Measurements from ENCODE around the gene DOK4. TPM values are rescaled to one million over a fixed set of nuclear protein-coding genes. Genes with fewer than 3 reads are reported as not detected.

DOK4 gene
- total RNA-seq, 1 experiment from 2014 or later, result 27.4 TPM

DNA sequence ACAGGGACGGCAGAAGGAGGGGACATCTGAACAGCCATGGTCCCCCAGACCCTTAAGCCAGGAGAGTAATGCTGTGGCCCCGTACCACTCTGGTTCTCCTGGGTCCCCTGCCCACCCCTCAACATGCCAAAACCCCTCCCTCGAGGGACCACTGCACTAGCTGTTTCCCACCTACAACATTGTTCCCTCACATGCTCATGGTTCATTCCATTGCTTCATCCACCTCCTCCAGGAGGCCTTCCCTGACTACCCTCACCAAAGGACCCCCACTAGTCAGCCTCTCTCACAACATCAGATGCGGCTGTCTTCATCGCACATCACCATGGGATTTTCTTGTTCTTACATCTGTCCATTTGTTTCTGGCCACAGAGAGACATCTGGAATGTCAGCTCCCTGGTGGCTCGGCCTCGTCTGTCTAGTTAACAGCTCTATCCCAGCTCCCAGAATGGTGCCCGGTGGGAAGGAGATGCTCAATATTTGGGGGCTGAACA, 1.7 kb downstream of the DOK4 start:
- Histone ChIP-seq H3K4me1 (replicated peaks; ENCODE audit: insufficient read depth) (no peaks in the 10 kb centered on the region), H3K4me3 (no peak overlapping the region), H3K79me2 (ENCODE audit: low read depth) (no peaks in the 10 kb centered on the region), H3K36me3 (ENCODE audit: low read depth) (no peaks in the 10 kb centered on the region), H4K20me1 (ENCODE audit: insufficient read depth) (no peaks in the 10 kb centered on the region), H3K27me3 (ENCODE audit: insufficient read depth, low read depth) (no peaks in the 10 kb centered on the region), H3K9me3 (ENCODE audit: insufficient read depth, low read depth) (no peaks in the 10 kb centered on the region), H3K9me2 (ENCODE audit: insufficient read depth) (no peaks in the 10 kb centered on the region), H3F3A (ENCODE audit: insufficient read depth, low read depth) (no peaks in the 10 kb centered on the region), H2AFZ (no peak overlapping the region), H3K4me2 (no peak overlapping the region), H3K27ac (no peak overlapping the region)
- TF ChIP-seq EZH2 (IDR thresholded peaks at IDR 0.05; ENCODE audit: low read depth), result no peak
- no peak for DNase-seq
- CTCF ChIA-PET, result no interaction called here
- intact Hi-C loops (cut with micrococcal nuclease; ENCODE audit: unreplicated experiment), result no loop called here
- POLR2A ChIA-PET (ENCODE audit: unreplicated experiment), result no interaction called here
- no TSS peak for BruUV-seq (replicated peaks)

DNA sequence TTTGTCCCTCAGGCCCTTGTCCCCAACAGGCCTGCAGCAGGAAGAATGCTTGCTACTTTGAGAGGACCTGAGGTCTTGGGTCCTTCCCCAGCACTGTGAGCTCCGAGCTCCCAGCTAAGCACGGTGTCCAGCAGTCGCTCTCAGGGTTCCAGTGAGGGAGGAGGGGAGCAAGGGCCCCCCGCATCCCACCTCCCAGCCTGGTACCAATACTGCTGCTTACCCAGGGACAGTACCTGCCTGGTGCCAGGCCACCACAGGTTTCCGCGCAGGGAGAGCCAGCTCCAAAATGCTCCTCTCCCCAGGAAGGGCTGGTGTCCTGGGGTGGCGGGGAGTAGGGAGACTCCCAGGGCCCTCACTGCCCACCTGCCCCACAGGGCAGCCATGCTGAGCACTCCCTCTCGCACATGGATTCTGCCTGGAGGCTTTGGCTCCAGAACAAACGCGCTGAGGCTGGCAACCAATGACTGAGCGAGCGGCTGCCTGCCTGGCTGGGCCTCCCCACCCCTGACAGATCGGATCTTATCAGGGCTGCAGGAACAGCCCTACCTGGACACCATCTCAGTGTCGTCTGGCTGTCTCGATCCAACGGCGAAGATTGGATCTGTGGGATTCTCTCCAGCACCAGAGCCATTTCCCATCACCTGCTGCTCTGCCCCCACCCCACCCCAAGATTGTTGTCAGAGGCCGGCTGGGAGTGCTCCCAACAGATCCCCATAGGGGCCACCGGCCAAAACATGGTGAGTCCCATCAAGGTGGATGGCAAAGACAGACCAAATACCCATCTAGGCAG, 2.4 kb downstream of the DOK4 start:
- no peak overlapping the region for H3K4me3 ChIP-seq
- H3K36me3 ChIP-seq (ENCODE audit: low read depth), result no peaks in the 10 kb centered on the region
- no peak overlapping the region for H3K27ac ChIP-seq
- no peaks in the 10 kb centered on the region for H4K20me1 ChIP-seq (ENCODE audit: insufficient read depth)
- no TSS peak for BruUV-seq (replicated peaks)
- CTCF ChIA-PET, result no interaction called here
- no peaks in the 10 kb centered on the region for H3F3A ChIP-seq (ENCODE audit: insufficient read depth, low read depth)
- intact Hi-C loops (cut with micrococcal nuclease; ENCODE audit: unreplicated experiment), result no loop called here
- H2AFZ ChIP-seq, result no peak overlapping the region
- H3K4me2 ChIP-seq, result no peak overlapping the region
- no peaks in the 10 kb centered on the region for H3K9me3 ChIP-seq (ENCODE audit: insufficient read depth, low read depth)
- H3K9me2 ChIP-seq (ENCODE audit: insufficient read depth), result no peaks in the 10 kb centered on the region
- DNase-seq, result no peak
- TF ChIP-seq CTCF (conservative IDR thresholded peaks at IDR 0.05) (no peak), EZH2 (IDR thresholded peaks at IDR 0.05; ENCODE audit: low read depth) (no peak)
- H3K27me3 ChIP-seq (ENCODE audit: insufficient read depth, low read depth), result no peaks in the 10 kb centered on the region
- H3K79me2 ChIP-seq (ENCODE audit: low read depth), result no peaks in the 10 kb centered on the region
- H3K4me1 ChIP-seq (replicated peaks; ENCODE audit: insufficient read depth), result no peaks in the 10 kb centered on the region
- POLR2A ChIA-PET (ENCODE audit: unreplicated experiment), result interaction anchor here (0.6 kb wide), 1 partner anchor 36 kb away, joined by 3 read pairs; the partner anchor contains the start of genes CIAPIN1 and COQ9

GRCh38 chr16:57482845-57483545, 3.3 kb downstream of the DOK4 start:
- Histone ChIP-seq H3K36me3 (ENCODE audit: low read depth) (no peaks in the 10 kb centered on the region), H3K4me3 (no peak overlapping the region), H3K79me2 (ENCODE audit: low read depth) (no peaks in the 10 kb centered on the region), H3K4me1 (replicated peaks; ENCODE audit: insufficient read depth) (no peaks in the 10 kb centered on the region), H3K9me2 (ENCODE audit: insufficient read depth) (no peaks in the 10 kb centered on the region), H3K27me3 (ENCODE audit: insufficient read depth, low read depth) (no peaks in the 10 kb centered on the region), H3K4me2 (no peak overlapping the region), H3F3A (ENCODE audit: insufficient read depth, low read depth) (no peaks in the 10 kb centered on the region), H4K20me1 (ENCODE audit: insufficient read depth) (no peaks in the 10 kb centered on the region), H3K27ac (no peak overlapping the region), H3K9me3 (ENCODE audit: insufficient read depth, low read depth) (no peaks in the 10 kb centered on the region), H2AFZ (no peak overlapping the region)
- TF ChIP-seq CTCF (conservative IDR thresholded peaks at IDR 0.05), result no peak
- no peak for TF ChIP-seq EZH2 (IDR thresholded peaks at IDR 0.05; ENCODE audit: low read depth)
- intact Hi-C loops (cut with micrococcal nuclease; ENCODE audit: unreplicated experiment), result no loop called here
- ChIA-PET POLR2A (ENCODE audit: unreplicated experiment) (interaction anchor here (0.6 kb wide), 2 partner anchors 16 to 36 kb away, joined by 3 read pairs; partner anchors contain the start of genes CIAPIN1 and COQ9), CTCF (no interaction called here)
- no peak for DNase-seq
- BruUV-seq (replicated peaks), result no TSS peak
